Subcutaneous adipose tissue (tissue), 4 donors: Measurements from ENCODE around the gene C9orf153. TPM values are rescaled to one million over a fixed set of nuclear protein-coding genes. Genes with fewer than 3 reads are reported as not detected.

ENCODE experiments used
- total RNA-seq, 4 donors: library from RNA; depleted of rRNA; stranded (reverse); fragments of >200 nt; gene quantifications; one replicate each; pipeline ENCODE4 v1.1.0, GENCODE V29; 2016
- TF ChIP-seq, protein P1 (sequence below): fragments of 450-650 bp; IDR thresholded peaks from one replicate; pipeline ENCODE4 v1.5.1; 2016; ENCODE audit warnings: low read depth, mild to moderate bottlenecking, control low read depth, antibody characterized with exemption, moderate library complexity

C9orf153 gene
- total RNA-seq, 4 donors from 2014 or later = 0.17 to 2.0 (median 1.00) TPM

DNA sequence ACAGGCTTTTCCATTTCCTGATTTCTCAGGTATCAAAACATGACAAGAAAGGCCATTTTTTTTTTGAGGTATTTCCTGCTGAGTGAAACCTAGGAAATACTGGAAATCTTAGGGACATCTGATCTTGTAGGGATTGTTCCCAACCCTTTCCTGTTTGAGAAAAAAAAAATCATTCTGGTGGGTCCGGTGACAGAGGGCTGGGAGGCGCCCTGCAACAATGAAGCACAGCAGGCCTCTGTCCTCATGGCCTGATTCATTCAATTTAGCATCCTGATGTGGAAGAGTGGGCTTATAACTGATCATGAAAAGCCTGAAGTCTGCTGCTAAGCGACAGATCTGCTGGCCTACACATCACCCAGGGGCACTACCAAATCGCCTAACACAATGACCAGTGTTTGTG is 3.0 kb upstream of the C9orf153 start:
- TF ChIP-seq, protein P1, sequence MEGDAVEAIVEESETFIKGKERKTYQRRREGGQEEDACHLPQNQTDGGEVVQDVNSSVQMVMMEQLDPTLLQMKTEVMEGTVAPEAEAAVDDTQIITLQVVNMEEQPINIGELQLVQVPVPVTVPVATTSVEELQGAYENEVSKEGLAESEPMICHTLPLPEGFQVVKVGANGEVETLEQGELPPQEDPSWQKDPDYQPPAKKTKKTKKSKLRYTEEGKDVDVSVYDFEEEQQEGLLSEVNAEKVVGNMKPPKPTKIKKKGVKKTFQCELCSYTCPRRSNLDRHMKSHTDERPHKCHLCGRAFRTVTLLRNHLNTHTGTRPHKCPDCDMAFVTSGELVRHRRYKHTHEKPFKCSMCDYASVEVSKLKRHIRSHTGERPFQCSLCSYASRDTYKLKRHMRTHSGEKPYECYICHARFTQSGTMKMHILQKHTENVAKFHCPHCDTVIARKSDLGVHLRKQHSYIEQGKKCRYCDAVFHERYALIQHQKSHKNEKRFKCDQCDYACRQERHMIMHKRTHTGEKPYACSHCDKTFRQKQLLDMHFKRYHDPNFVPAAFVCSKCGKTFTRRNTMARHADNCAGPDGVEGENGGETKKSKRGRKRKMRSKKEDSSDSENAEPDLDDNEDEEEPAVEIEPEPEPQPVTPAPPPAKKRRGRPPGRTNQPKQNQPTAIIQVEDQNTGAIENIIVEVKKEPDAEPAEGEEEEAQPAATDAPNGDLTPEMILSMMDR = no peak

DNA sequence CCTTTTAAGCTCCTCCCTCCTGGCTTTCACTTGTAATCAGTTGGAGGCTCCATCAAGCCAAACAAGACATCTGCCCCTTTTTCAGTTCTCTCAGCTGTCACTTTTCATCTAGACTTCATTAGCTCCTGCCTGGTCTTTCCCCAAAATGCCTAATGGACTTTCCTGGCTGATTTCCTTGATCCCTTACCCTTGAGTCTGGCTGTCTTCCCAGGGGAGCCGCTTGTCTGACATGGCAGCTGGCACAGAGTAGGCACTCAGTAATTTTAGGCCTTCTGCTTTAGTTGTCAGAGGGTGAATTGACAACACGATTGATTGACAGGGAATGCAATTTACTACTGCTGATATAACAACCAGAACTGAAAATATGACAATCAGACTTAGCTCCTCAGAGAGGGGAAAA is 2.1 kb downstream of the C9orf153 start:
- TF ChIP-seq, protein P1 = no peak

DNA sequence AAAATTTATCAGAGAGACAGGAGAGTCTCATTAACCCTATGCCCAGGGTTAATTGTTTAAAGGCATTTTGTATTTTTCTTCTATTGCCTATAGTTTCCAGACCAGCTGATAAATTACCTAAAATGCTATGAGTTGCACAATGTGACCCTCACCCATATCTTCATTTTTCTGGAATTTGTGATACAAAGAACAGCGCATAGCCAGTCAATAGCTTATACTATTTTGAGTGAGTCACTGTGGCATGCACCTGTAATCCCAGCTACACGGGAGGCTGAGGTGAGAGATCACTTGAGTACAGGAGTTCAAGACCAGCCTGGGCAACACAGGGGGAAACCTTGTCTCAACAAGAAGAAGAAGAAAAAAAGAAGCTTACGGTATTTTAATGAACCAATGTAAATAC is 2.8 kb downstream of the C9orf153 start:
- TF ChIP-seq, protein P1 = no peak

DNA sequence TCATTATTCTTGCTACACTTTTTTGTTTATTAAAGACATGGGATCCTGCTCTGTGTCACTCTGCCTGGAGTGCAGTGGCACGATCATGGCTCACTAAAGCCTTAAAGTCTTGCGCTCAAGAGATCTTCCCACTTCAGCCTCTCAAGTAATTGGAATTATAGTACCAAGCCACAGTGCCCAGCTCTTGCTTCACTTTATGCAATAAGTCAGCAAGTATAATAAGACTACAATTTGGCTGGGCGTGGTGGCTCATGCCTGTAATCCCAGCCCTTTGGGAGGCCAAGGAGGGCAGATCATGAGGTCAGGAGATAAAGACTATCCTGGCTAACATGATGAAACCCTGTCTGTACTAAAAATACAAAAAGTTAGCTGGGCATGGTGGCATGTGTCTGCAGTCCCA is 5.9 kb downstream of the C9orf153 start:
- TF ChIP-seq, protein P1 = no peak

DNA sequence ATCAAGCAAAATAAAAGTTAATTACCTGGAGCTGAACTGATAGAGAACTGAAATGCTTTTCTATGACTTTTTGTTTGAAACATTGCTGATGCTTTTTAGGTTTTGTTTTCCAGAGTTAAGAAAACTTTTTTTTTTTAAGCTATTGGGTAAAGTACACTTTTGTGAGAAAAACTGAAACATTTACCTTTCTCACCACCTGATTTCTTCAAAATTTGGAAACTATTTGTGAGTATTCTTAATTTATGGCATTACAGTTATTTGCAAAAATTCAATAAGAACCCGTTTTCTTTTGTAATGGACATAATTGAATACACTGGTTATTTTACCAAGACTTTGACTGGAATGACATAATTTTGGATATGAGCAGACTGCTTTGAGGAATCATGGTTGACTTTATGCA is 6.6 kb downstream of the C9orf153 start:
- TF ChIP-seq, protein P1 = no peak

DNA sequence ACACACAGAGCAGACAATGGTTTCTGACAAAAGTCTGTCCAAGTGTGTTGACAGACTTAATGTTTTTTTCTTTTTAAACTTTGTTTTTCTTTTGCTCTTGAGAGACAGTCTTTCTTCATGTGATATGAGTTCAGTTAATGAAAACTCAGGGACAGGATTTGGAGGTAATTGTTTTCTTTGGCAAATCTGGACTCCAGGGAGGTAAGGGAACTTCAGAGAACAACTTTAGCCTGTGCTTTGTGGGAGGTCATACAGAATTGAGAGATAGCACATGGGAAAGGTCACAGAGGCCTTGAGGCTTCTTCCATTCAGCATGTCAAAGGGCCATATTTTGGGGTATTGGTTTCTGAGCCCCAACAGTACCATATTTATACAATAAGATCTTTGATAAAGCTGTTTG is 9.3 kb downstream of the C9orf153 start:
- TF ChIP-seq, protein P1 = no peak

DNA sequence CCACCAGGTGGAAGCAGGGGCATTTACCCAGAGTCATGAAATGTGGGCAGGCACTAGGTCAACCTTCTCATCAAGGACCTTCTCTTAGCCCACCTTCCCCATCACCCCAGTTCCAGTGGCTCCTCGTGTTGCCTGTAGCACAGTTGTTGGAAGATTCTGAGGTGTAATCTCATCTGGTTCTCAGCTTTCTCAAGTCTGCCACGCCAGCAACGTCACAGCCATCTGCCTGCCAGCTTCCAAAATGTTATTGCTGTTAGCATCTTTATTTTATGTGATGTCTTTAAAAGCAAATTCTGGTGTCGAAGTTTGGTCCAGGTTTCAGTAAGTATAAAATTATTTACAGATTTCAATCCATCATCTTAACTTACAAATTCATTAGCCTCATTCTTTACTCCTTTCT is 10.7 kb downstream of the C9orf153 start:
- TF ChIP-seq, protein P1 = no peak
